ENCODE measurements around the gene RAPGEF5. TPM values are rescaled to one million over a fixed set of nuclear protein-coding genes. Genes with fewer than 3 reads are reported as not detected.

Gene RAPGEF5
- total RNA-seq, 2 donors from 2014 or later: 19.4 to 32.5 TPM

DNA sequence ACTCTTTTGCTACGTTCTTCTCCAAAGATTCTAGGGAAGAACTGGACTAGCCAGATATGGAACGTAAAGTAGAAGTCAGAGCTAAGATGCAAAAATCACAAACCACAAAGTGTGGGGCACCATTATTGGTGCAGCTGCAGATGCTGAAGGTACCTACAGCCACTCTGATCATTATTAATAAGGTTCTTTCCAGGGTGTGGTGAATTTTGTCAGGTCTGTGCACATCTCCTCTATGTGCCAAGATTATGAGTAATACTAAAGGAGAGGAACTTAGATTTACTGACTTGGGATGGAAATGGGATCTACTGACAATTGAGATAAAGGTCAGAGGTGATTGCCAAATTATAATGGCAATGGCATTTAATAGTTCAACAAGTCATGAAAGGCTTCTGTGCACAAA, 148.2 kb downstream of the RAPGEF5 start:
- H3K27ac ChIP-seq: peak overlapping the region in 1 of 2 donors; percentile 4
- TF ChIP-seq, protein P1, sequence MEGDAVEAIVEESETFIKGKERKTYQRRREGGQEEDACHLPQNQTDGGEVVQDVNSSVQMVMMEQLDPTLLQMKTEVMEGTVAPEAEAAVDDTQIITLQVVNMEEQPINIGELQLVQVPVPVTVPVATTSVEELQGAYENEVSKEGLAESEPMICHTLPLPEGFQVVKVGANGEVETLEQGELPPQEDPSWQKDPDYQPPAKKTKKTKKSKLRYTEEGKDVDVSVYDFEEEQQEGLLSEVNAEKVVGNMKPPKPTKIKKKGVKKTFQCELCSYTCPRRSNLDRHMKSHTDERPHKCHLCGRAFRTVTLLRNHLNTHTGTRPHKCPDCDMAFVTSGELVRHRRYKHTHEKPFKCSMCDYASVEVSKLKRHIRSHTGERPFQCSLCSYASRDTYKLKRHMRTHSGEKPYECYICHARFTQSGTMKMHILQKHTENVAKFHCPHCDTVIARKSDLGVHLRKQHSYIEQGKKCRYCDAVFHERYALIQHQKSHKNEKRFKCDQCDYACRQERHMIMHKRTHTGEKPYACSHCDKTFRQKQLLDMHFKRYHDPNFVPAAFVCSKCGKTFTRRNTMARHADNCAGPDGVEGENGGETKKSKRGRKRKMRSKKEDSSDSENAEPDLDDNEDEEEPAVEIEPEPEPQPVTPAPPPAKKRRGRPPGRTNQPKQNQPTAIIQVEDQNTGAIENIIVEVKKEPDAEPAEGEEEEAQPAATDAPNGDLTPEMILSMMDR (IDR thresholded peaks at IDR 0.05): no peak
- no peaks in the 10 kb centered on the region for H3K36me3 ChIP-seq
- H3K4me1 ChIP-seq: peaks cover 0 to 57% of the 10 kb centered on the region in 2 donors
- no peak overlapping the region for H3K4me3 ChIP-seq
- H3K9me3 ChIP-seq: no peaks in the 10 kb centered on the region
- DNase-seq (ENCODE audit: low spot score): no peak
- H3K27me3 ChIP-seq: no peaks in the 10 kb centered on the region

DNA sequence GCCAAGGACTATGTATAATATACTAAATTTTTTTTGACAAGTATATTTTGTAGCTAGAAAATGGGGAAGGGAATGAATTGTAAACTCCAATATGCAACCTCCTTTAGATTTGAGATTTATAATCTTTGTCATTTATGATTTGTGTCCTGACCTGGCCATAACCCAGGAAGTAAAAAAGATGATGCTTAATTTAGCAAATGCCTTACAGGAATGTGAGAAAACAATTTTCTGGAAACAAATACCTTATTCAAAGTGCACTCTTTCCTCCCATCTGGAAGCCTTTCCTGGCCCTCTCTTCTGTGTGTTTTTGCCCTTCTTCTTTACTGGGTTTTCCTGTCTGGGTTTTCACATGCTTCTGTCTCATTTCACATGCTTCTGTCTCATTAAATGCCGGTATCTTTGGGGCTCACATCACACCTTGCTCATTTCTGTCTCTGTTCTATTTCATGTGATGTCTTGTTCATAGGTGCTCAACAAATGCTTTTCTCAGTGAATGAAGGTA, 149.2 kb downstream of the RAPGEF5 start:
- peaks cover 0 to 53% of the 10 kb centered on the region in 2 donors for H3K4me1 ChIP-seq
- peaks cover 4% of the 10 kb centered on the region for H3K36me3 ChIP-seq
- peak overlapping the region in 1 of 2 donors; percentile 20 for H3K27ac ChIP-seq
- H3K4me3 ChIP-seq: no peak overlapping the region
- no peaks in the 10 kb centered on the region for H3K27me3 ChIP-seq
- no peaks in the 10 kb centered on the region for H3K9me3 ChIP-seq
- DNase-seq (ENCODE audit: low spot score): no peak
- TF ChIP-seq, protein P1 (IDR thresholded peaks at IDR 0.05): no peak

- peaks cover 0 to 39% of the 10 kb centered on the region in 2 donors for H3K4me1 ChIP-seq
These were observed 151.3 kb downstream of the RAPGEF5 start for GRCh38 chr7:22205631-22206030.

DNA sequence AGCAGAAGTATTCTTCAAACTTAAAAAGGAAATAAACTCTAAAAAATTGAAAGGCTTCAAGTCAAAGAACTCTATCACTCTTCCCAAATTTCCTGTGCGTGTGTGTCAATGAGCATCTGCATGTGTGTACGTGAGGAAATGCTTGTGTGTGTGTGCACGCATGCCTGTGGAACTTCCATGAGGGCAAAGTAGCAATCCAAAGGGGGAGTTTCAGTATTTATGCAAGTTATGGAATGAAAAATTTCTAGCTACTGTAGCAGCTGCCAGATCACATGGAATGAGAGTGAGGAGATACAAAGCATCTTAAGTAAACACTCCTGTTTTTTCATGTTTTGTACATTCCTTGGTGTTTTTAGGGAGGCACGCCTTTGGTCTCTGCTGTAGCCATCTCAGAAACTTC, 152.6 kb downstream of the RAPGEF5 start:
- no peak overlapping the region for H3K4me3 ChIP-seq
- H3K36me3 ChIP-seq: peaks cover 4% of the 10 kb centered on the region
- no peak for DNase-seq (ENCODE audit: low spot score)
- no peaks in the 10 kb centered on the region for H3K27me3 ChIP-seq
- H3K9me3 ChIP-seq: no peaks in the 10 kb centered on the region
- TF ChIP-seq, protein P1 (IDR thresholded peaks at IDR 0.05): no peak
- H3K4me1 ChIP-seq: peaks cover 0 to 29% of the 10 kb centered on the region in 2 donors
- H3K27ac ChIP-seq: no peak overlapping the region

More at GRCh38 chr7:22205631-22206030, 151.3 kb downstream of the RAPGEF5 start:
- no peak for DNase-seq (ENCODE audit: low spot score)
- peaks cover 4% of the 10 kb centered on the region for H3K36me3 ChIP-seq
- no peaks in the 10 kb centered on the region for H3K9me3 ChIP-seq
- H3K4me3 ChIP-seq: no peak overlapping the region
- peak overlapping the region in 1 of 2 donors; percentile 37 for H3K27ac ChIP-seq
- TF ChIP-seq, protein P1 (IDR thresholded peaks at IDR 0.05): no peak
- H3K27me3 ChIP-seq: no peaks in the 10 kb centered on the region

DNA sequence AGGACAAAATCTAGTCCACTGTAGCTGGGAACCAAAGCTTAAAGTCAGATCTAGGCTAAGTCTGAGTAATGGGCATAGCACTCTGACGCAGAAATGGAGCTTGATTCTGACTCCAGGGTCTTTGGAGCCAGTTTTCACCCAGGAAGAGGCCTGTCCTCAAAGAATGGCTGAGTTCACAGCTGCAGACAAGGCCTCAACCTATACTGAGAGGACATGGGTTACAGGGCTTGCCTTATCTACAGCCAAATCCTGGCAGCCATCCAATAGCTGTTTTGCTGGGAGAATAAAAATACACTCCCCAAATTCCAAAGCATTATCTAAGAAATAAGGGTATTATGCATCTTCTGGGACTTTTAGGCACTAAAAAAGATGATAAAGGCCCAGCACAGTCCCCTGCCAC, 154.8 kb downstream of the RAPGEF5 start:
- Histone ChIP-seq H3K27me3 (no peaks in the 10 kb centered on the region), H3K36me3 (peaks cover 4% of the 10 kb centered on the region), H3K9me3 (no peaks in the 10 kb centered on the region), H3K4me3 (no peak overlapping the region), H3K4me1 (peaks cover 0 to 21% of the 10 kb centered on the region in 2 donors), H3K27ac (no peak overlapping the region)
- TF ChIP-seq, protein P1 (IDR thresholded peaks at IDR 0.05): no peak
- no peak for DNase-seq (ENCODE audit: low spot score)
